ENCODE measurements around the gene CGNL1.

DNA sequence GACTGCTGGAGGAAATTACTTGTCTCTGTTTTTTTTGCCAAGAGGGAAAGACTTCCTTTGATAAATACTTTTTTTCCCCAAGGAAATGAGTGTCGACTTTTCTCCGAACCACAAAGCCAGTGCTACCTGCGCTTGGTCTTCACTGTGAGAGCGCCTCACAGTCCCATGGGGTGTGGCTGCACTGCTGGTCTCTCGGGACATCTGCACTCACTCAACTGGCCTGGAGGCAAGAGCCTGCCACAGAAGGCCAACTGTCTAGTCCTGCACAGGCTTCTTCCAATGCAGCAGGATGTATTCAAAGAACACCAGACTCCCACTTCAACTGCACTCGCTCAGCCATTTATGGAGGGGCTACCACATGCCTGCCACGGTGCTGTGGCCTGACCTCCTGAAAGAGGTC lies 40.6 kb upstream of the CGNL1 start:
- TF ChIP-seq POLR2A (IDR thresholded peaks at IDR 0.05): no peak
- TF ChIP-seq, protein P1, sequence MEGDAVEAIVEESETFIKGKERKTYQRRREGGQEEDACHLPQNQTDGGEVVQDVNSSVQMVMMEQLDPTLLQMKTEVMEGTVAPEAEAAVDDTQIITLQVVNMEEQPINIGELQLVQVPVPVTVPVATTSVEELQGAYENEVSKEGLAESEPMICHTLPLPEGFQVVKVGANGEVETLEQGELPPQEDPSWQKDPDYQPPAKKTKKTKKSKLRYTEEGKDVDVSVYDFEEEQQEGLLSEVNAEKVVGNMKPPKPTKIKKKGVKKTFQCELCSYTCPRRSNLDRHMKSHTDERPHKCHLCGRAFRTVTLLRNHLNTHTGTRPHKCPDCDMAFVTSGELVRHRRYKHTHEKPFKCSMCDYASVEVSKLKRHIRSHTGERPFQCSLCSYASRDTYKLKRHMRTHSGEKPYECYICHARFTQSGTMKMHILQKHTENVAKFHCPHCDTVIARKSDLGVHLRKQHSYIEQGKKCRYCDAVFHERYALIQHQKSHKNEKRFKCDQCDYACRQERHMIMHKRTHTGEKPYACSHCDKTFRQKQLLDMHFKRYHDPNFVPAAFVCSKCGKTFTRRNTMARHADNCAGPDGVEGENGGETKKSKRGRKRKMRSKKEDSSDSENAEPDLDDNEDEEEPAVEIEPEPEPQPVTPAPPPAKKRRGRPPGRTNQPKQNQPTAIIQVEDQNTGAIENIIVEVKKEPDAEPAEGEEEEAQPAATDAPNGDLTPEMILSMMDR (IDR thresholded peaks at IDR 0.05): no peak
